Stimulated activated CD8-positive, alpha-beta memory T cell treated with anti-CD3 and anti-CD28 coated beads, Interleukin-12 subunit alpha, Interleukin-12 subunit beta, amount 100 ng/mL, for 4 hours (primary cell): ENCODE results near the gene AUTS2.

ENCODE experiments used
- DNase-seq: peaks from one replicate; pipeline ENCODE4 v3.0.0-alpha.2; 2020; ENCODE audit warnings: low read depth

Gene AUTS2

GRCh38 chr7:70834424-70834823, 1236.1 kb downstream of the AUTS2 start:
- no peak for DNase-seq

GRCh38 chr7:70835658-70836057, 1237.4 kb downstream of the AUTS2 start:
- DNase-seq: no peak

DNA sequence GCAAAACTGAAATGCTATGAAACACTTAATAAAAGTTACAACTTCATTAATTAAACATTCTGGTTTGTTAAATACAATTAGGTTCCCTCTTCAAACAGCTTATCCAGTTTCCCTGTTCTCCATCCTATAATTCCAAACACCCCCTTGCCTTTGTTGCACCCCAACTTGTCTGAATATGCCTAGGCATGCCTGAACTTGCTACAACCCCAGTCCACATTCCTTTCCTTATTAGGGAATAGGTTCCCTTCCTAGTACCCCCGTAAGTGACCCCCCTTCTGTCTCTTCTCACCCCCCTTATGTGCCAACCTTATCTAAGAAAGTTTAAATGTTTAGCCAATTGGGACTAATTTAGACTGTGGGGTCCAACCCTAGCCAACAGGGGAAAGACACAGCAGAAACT, 1238.0 kb downstream of the AUTS2 start:
- DNase-seq: no peak

GRCh38 chr7:70836946-70837345, 1238.7 kb downstream of the AUTS2 start:
- no peak for DNase-seq

- no peak for DNase-seq
Measured at GRCh38 chr7:70837589-70837988, 1239.3 kb downstream of the AUTS2 start.

DNA sequence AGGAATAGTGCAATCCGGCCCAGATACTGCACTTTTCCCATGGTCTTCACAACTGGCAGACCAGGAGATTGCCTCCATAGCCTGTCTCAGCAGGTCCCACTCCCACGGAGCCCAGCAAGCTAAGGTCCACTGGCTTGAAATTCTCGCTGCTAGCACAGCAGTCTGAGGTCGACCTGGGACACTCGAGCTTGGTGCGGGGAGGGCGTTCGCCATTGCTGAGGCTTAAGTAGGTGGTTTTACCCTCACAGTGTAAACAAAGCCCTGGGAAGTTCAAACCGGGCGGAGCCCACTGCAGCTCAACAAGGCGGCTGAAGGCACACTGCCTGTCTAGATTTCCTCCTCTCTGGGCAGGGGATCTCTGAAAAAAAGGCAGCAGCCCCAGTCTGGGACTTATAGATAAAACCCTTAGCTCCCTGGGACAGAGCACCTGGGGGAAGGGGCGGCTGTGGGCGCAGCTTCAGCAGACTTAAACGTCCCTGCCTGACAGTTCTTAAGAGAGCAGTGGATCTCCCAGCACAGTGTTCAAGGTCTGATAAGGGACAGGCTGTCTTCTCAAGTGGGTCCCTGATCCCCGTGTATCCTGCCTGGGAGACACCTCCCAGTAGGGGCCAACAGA, 1240.1 kb downstream of the AUTS2 start:
- DNase-seq: no peak
